Measurements from ENCODE around the gene SH3GL3.

Gene SH3GL3

GRCh38 chr15:83477172-83477807 is 30.1 kb downstream of the SH3GL3 start:
- no peaks in the 10 kb centered on the region for H3K9me2 ChIP-seq (replicated peaks; ENCODE audit: low read depth, low read length)
- TF ChIP-seq CTCF (conservative IDR thresholded peaks at IDR 0.05; ENCODE audit: low read length) (no peak), EZH2phosphoT487 (IDR thresholded peaks at IDR 0.05; ENCODE audit: borderline replicate concordance) (no peak)
- H3K36me3 ChIP-seq (ENCODE audit: insufficient read depth, low read length) = no peaks in the 10 kb centered on the region
- H2AFZ ChIP-seq (ENCODE audit: low read length) = no peak overlapping the region
- no peaks in the 10 kb centered on the region for H3K79me2 ChIP-seq (ENCODE audit: insufficient read depth, low read length)
- H3K9ac ChIP-seq (ENCODE audit: low read depth, low read length, poor library complexity, severe bottlenecking) = no peak overlapping the region
- no peak overlapping the region for H3K4me2 ChIP-seq (ENCODE audit: low read depth, low read length, poor library complexity, severe bottlenecking)
- no peaks in the 10 kb centered on the region for H3F3A ChIP-seq (ENCODE audit: low read depth)
- no peaks in the 10 kb centered on the region for H3K27me3 ChIP-seq (ENCODE audit: insufficient read depth, low read length, poor library complexity, severe bottlenecking)
- no peak overlapping the region for H3K4me3 ChIP-seq (ENCODE audit: low read length, poor library complexity, severe bottlenecking)
- 0 out of 2 replicates have a peak, but pooled peaks cover 2% of the 10 kb centered on the region for H3K9me3 ChIP-seq (ENCODE audit: insufficient read depth, low read depth, low read length)
- no peaks in the 10 kb centered on the region for H3K4me1 ChIP-seq (ENCODE audit: insufficient read depth, low read length, poor library complexity, severe bottlenecking)
- no peaks in the 10 kb centered on the region for H4K20me1 ChIP-seq (ENCODE audit: insufficient read depth, low read length, poor library complexity, severe bottlenecking)

- Histone ChIP-seq H3K4me1 (ENCODE audit: insufficient read depth, low read length, poor library complexity, severe bottlenecking) (no peaks in the 10 kb centered on the region), H3K4me2 (ENCODE audit: low read depth, low read length, poor library complexity, severe bottlenecking) (no peak overlapping the region), H3K9me3 (ENCODE audit: insufficient read depth, low read depth, low read length) (0 out of 2 replicates have a peak, but pooled peaks cover 2% of the 10 kb centered on the region), H3K9ac (ENCODE audit: low read depth, low read length, poor library complexity, severe bottlenecking) (no peak overlapping the region), H3K79me2 (ENCODE audit: insufficient read depth, low read length) (no peaks in the 10 kb centered on the region), H3K9me2 (replicated peaks; ENCODE audit: low read depth, low read length) (no peaks in the 10 kb centered on the region), H3K27me3 (ENCODE audit: insufficient read depth, low read length, poor library complexity, severe bottlenecking) (no peaks in the 10 kb centered on the region), H4K20me1 (ENCODE audit: insufficient read depth, low read length, poor library complexity, severe bottlenecking) (no peaks in the 10 kb centered on the region), H3K36me3 (ENCODE audit: insufficient read depth, low read length) (no peaks in the 10 kb centered on the region), H3F3A (ENCODE audit: low read depth) (no peaks in the 10 kb centered on the region), H2AFZ (ENCODE audit: low read length) (no peak overlapping the region), H3K4me3 (ENCODE audit: low read length, poor library complexity, severe bottlenecking) (no peak overlapping the region)
- TF ChIP-seq CTCF (conservative IDR thresholded peaks at IDR 0.05; ENCODE audit: low read length) (no peak), EZH2phosphoT487 (IDR thresholded peaks at IDR 0.05; ENCODE audit: borderline replicate concordance) (no peak)
Measured at GRCh38 chr15:83477808-83478537, 30.8 kb downstream of the SH3GL3 start.

GRCh38 chr15:83483612-83484011 is 36.5 kb downstream of the SH3GL3 start:
- Histone ChIP-seq H3F3A (ENCODE audit: low read depth) (no peaks in the 10 kb centered on the region), H2AFZ (ENCODE audit: low read length) (no peak overlapping the region), H3K27me3 (ENCODE audit: insufficient read depth, low read length, poor library complexity, severe bottlenecking) (no peaks in the 10 kb centered on the region), H3K36me3 (ENCODE audit: insufficient read depth, low read length) (no peaks in the 10 kb centered on the region), H3K9me2 (replicated peaks; ENCODE audit: low read depth, low read length) (no peaks in the 10 kb centered on the region), H3K9ac (ENCODE audit: low read depth, low read length, poor library complexity, severe bottlenecking) (no peak overlapping the region), H3K4me2 (ENCODE audit: low read depth, low read length, poor library complexity, severe bottlenecking) (no peak overlapping the region), H3K79me2 (ENCODE audit: insufficient read depth, low read length) (no peaks in the 10 kb centered on the region), H3K4me1 (ENCODE audit: insufficient read depth, low read length, poor library complexity, severe bottlenecking) (no peaks in the 10 kb centered on the region), H3K9me3 (ENCODE audit: insufficient read depth, low read depth, low read length) (no peaks in the 10 kb centered on the region), H3K4me3 (ENCODE audit: low read length, poor library complexity, severe bottlenecking) (no peak overlapping the region), H4K20me1 (ENCODE audit: insufficient read depth, low read length, poor library complexity, severe bottlenecking) (no peaks in the 10 kb centered on the region)
- TF ChIP-seq EZH2phosphoT487 (IDR thresholded peaks at IDR 0.05; ENCODE audit: borderline replicate concordance) = no peak
- TF ChIP-seq CTCF (conservative IDR thresholded peaks at IDR 0.05; ENCODE audit: low read length) = no peak

Measured in Loucy (cell line).